ENCODE measurements around the gene XBP1. TPM values are rescaled to one million over a fixed set of nuclear protein-coding genes. Genes with fewer than 3 reads are reported as not detected.

Gene XBP1
- polyA plus RNA-seq, 1 of the 3 experiments (the other 2 are of a cell fraction) = 55.6 TPM

- TF ChIP-seq NRF1 (IDR thresholded peaks at IDR 0.05; ENCODE audit: low read depth, low read length) (no peak), EP300 (IDR thresholded peaks at IDR 0.05; ENCODE audit: borderline replicate concordance in 1 of 2, low read depth in 1 of 2, low read length in 1 of 2) (no peak), FOSL2 (IDR thresholded peaks at IDR 0.05; ENCODE audit: borderline replicate concordance, low read depth) (0 out of 2 replicates have a peak, but pooled peaks have one; percentile 1), SIN3A (IDR thresholded peaks at IDR 0.05; ENCODE audit: borderline replicate concordance, low read depth, low read length) (no peak)
- Histone ChIP-seq H3K4me3 (ENCODE audit: low read depth in 2 of 2, low read length in 1 of 2) (peak overlapping the region; percentile 60 to 88), H3K9me3 (no peaks in the 10 kb centered on the region), H3K9ac (peak overlapping the region; percentile 94), H2AFZ (ENCODE audit: low read depth) (peak overlapping the region; percentile 86), H3K79me2 (ENCODE audit: insufficient read depth) (peaks cover 55% of the 10 kb centered on the region), H3F3A (replicated peaks; ENCODE audit: insufficient read depth) (peaks cover 7% of the 10 kb centered on the region), H3K27me3 (ENCODE audit: insufficient read depth) (no peaks in the 10 kb centered on the region), H3K4me1 (ENCODE audit: control insufficient read depth in 1 of 2, insufficient read depth in 2 of 2, low read depth in 1 of 2, low read length in 1 of 2) (no peaks in the 10 kb centered on the region), H3K9me2 (no peaks in the 10 kb centered on the region), H3K4me2 (peak overlapping the region; percentile 95), H3K27ac (ENCODE audit: low read depth in 2 of 2, low read length in 1 of 2) (peak overlapping the region; percentile 71 to 88), H3K36me3 (replicated peaks in 1 of 2; ENCODE audit: control insufficient read depth in 1 of 2, insufficient read depth in 2 of 2, low read length in 1 of 2) (peaks cover 0 to 35% of the 10 kb centered on the region in 2 experiments), H4K20me1 (ENCODE audit: insufficient read depth) (no peaks in the 10 kb centered on the region)
- WGBS (ENCODE audit: low lambda C conversion rate) = 8% methylated on average over 10 of the region's 10 CpGs
- POLR2A ChIA-PET = interaction anchor here (1.0 kb wide), 2 partner anchors 12 to 94 kb away, joined by 4 read pairs; partner anchors contain the start of gene TTC28
- DNase-seq = no peak
- CTCF ChIA-PET = interaction anchor here (1.1 to 3.2 kb wide), 10 partner anchors 8 to 174 kb away, joined by 3 to 17 read pairs (median 6); partner anchors contain the start of gene XBP1
These were observed 26.9 kb downstream of the XBP1 start for GRCh38 chr22:28773461-28773867.

GRCh38 chr22:28772633-28773460, 27.5 kb downstream of the XBP1 start, which contains the start of gene CCDC117:
Gene CCDC117 (plus strand): TSS chr22:28772695. CDS start chr22:28772850, 155 bp downstream.
- Histone ChIP-seq H3K9me3 (no peaks in the 10 kb centered on the region), H3K4me3 (ENCODE audit: low read depth in 2 of 2, low read length in 1 of 2) (peak within 1 kb of the TSS; percentile 60 to 88), H3F3A (replicated peaks; ENCODE audit: insufficient read depth) (peaks cover 7% of the 10 kb centered on the region), H4K20me1 (ENCODE audit: insufficient read depth) (no peaks in the 10 kb centered on the region), H3K4me1 (ENCODE audit: control insufficient read depth in 1 of 2, insufficient read depth in 2 of 2, low read depth in 1 of 2, low read length in 1 of 2) (no peaks in the 10 kb centered on the region), H3K27ac (ENCODE audit: low read depth in 2 of 2, low read length in 1 of 2) (peak within 1 kb of the TSS; percentile 71 to 88), H3K27me3 (ENCODE audit: insufficient read depth) (no peaks in the 10 kb centered on the region), H3K36me3 (replicated peaks in 1 of 2; ENCODE audit: control insufficient read depth in 1 of 2, insufficient read depth in 2 of 2, low read length in 1 of 2) (peaks cover 0 to 30% of the 10 kb centered on the region in 2 experiments), H3K4me2 (peak within 1 kb of the TSS; percentile 95), H3K9me2 (no peaks in the 10 kb centered on the region), H2AFZ (ENCODE audit: low read depth) (peak within 1 kb of the TSS; percentile 86), H3K79me2 (ENCODE audit: insufficient read depth) (peaks cover 48% of the 10 kb centered on the region), H3K9ac (peak within 1 kb of the TSS; percentile 94)
- ChIA-PET POLR2A (interaction anchor here (0.6 to 1.2 kb wide), 7 partner anchors 11 to 1463 kb away, joined by 3 to 9 read pairs (median 4); partner anchors contain the start of genes TTC28 and XBP1), CTCF (interaction anchor here (0.9 to 3.2 kb wide), 11 partner anchors 8 to 173 kb away, joined by 3 to 17 read pairs (median 6); partner anchors contain the start of gene XBP1)
- WGBS (ENCODE audit: low lambda C conversion rate) = under 1% methylated on average over 22 of the region's 92 CpGs
- peak; percentile 95 for DNase-seq
- TF ChIP-seq SIN3A (IDR thresholded peaks at IDR 0.05; ENCODE audit: borderline replicate concordance, low read depth, low read length) (0 out of 2 replicates have a peak, but pooled peaks have one; percentile 71), NRF1 (IDR thresholded peaks at IDR 0.05; ENCODE audit: low read depth, low read length) (no peak), MAX (IDR thresholded peaks at IDR 0.05; ENCODE audit: low read depth) (peak; percentile 96), GATA2 (CRISPR knock-in tag; IDR thresholded peaks at IDR 0.05) (no peak), REST (IDR thresholded peaks at IDR 0.05; ENCODE audit: low read depth, low read length) (no peak), RFX5 (IDR thresholded peaks at IDR 0.05; ENCODE audit: low read length) (no peak), MXI1 (IDR thresholded peaks at IDR 0.05; ENCODE audit: low read depth, low read length) (peak; percentile 83), MEF2A (IDR thresholded peaks at IDR 0.05; ENCODE audit: borderline replicate concordance, low read depth) (no peak), FOSL2 (IDR thresholded peaks at IDR 0.05; ENCODE audit: borderline replicate concordance, low read depth) (0 out of 2 replicates have a peak, but pooled peaks have one; percentile 3), NFIC (IDR thresholded peaks at IDR 0.05; ENCODE audit: borderline replicate concordance) (no peak), EP300 (IDR thresholded peaks at IDR 0.05; ENCODE audit: borderline replicate concordance in 1 of 2, low read depth in 1 of 2, low read length in 1 of 2) (no peak; a peak in 1 of 4 replicates), EZH2phosphoT487 (IDR thresholded peaks at IDR 0.05; ENCODE audit: borderline replicate concordance, low read depth) (no peak), POLR2AphosphoS5 (IDR thresholded peaks at IDR 0.05; ENCODE audit: low read depth, low read length) (peak; percentile 71), YY1 (IDR thresholded peaks at IDR 0.05; ENCODE audit: low read depth) (no peak), TEAD4 (IDR thresholded peaks at IDR 0.05; ENCODE audit: borderline replicate concordance, insufficient read depth) (no peak), CHD2 (IDR thresholded peaks at IDR 0.05; ENCODE audit: low read length, partially characterized antibody) (no peak), TAF1 (IDR thresholded peaks at IDR 0.05; ENCODE audit: borderline replicate concordance, low read depth, low read length) (peak; percentile 72), ELF1 (IDR thresholded peaks at IDR 0.05) (peak; percentile 98), RXRA (IDR thresholded peaks at IDR 0.05; ENCODE audit: borderline replicate concordance, low read depth) (no peak), USF2 (IDR thresholded peaks at IDR 0.05; ENCODE audit: borderline replicate concordance, low read depth, low read length) (no peak)
